ENCODE measurements around the gene CTNNAL1. TPM values are rescaled to one million over a fixed set of nuclear protein-coding genes. Genes with fewer than 3 reads are reported as not detected.

Gene CTNNAL1
- total RNA-seq, 1 donor from 2014 or later, result 13.7 TPM

DNA sequence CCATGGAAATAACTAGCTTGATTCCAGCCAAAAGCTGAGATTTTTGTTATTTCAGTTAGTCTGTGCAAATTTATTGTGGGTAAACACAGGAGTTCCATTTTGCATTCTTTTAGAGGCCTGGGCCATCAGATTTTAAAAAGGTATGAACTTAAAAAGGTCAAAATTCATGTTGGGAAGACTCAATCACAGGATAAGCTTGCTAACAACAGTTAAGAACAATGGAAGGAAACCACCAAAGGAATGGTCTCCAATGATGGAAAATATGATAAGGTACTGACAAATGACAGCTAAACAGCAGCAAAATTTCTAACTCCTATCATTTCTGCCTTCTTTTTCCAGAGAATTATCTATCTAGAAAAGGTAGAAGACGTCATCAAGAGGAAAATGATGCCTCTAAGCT is 63.1 kb downstream of the CTNNAL1 start:
- DNase-seq, result no peak
- no peaks in the 10 kb centered on the region for H3K36me3 Mint-ChIP-seq (ENCODE audit: unreplicated experiment)
- TF ChIP-seq CTCF (IDR thresholded peaks at IDR 0.05; ENCODE audit: partially characterized antibody, unreplicated experiment), result no peak

GRCh38 chr9:108939975-108940374 is 73.3 kb downstream of the CTNNAL1 start:
- Mint-ChIP-seq H3K4me3 (ENCODE audit: unreplicated experiment) (no peak overlapping the region), H3K9me3 (ENCODE audit: unreplicated experiment) (no peaks in the 10 kb centered on the region), H3K36me3 (ENCODE audit: unreplicated experiment) (no peaks in the 10 kb centered on the region), H3K27me3 (ENCODE audit: unreplicated experiment) (no peaks in the 10 kb centered on the region), H3K27ac (ENCODE audit: unreplicated experiment) (no peak overlapping the region), H3K4me1 (ENCODE audit: low read depth, unreplicated experiment) (peaks cover 5% of the 10 kb centered on the region)
- DNase-seq, result no peak
- no peak for TF ChIP-seq CTCF (IDR thresholded peaks at IDR 0.05; ENCODE audit: partially characterized antibody, unreplicated experiment)

More for the DNA sequence above, 63.1 kb downstream of the CTNNAL1 start:
- Mint-ChIP-seq H3K9me3 (ENCODE audit: unreplicated experiment) (peaks cover 2% of the 10 kb centered on the region), H3K27ac (ENCODE audit: unreplicated experiment) (no peak overlapping the region), H3K4me1 (ENCODE audit: low read depth, unreplicated experiment) (no peaks in the 10 kb centered on the region), H3K27me3 (ENCODE audit: unreplicated experiment) (no peaks in the 10 kb centered on the region), H3K4me3 (ENCODE audit: unreplicated experiment) (no peak overlapping the region)

DNA sequence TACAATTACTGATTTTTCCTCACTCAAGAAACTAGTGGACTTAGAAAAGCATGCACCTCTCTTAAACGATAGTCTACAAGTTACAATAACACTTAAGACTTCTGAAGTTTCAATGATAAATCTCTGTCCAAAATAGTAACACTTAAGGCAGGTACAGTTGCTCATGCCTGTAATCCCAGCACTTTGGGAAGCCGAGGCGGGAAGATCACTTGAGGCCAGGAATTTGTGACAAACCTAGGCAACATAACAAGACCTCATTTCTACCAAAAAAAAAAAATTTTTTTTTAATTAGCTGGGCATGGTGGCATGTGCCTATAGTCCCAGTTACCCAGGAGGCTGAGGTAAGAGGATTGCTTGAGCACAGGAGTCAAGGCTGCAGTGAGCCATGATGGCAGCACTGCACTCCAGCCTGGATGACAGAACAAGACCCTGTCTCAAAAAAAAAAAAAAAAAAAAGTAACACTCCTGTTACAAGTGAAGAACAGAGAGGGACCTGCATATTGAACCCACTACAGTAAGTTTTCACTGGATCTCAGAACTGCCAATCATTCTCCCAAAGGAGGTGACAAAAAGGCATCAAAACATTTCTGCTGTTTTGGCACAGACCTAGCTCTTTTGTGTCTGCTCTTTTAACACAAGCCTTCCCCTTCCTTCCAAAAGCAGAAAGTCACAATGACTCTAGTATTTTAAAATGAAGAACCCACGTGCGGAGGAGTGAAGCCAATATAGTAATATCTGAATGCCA is 75.6 kb downstream of the CTNNAL1 start:
- no peak overlapping the region for H3K27ac Mint-ChIP-seq (ENCODE audit: unreplicated experiment)
- peaks cover 7% of the 10 kb centered on the region for H3K9me3 Mint-ChIP-seq (ENCODE audit: unreplicated experiment)
- H3K4me1 Mint-ChIP-seq (ENCODE audit: low read depth, unreplicated experiment), result peaks cover 13% of the 10 kb centered on the region
- H3K4me3 Mint-ChIP-seq (ENCODE audit: unreplicated experiment), result no peak overlapping the region
- H3K36me3 Mint-ChIP-seq (ENCODE audit: unreplicated experiment), result no peaks in the 10 kb centered on the region
- no peak for DNase-seq
- H3K27me3 Mint-ChIP-seq (ENCODE audit: unreplicated experiment), result peaks cover 4% of the 10 kb centered on the region
- TF ChIP-seq CTCF (IDR thresholded peaks at IDR 0.05; ENCODE audit: partially characterized antibody, unreplicated experiment), result no peak

GRCh38 chr9:108934323-108934893 is 78.9 kb downstream of the CTNNAL1 start, which contains the start of gene ABITRAM:
Gene ABITRAM, plus strand, starts transcription at chr9:108934400. Its CDS starts 87 bp downstream, at chr9:108934487.
- Mint-ChIP-seq H3K27ac (ENCODE audit: unreplicated experiment) (peak within 1 kb of the TSS; percentile 97), H3K4me3 (ENCODE audit: unreplicated experiment) (peak within 1 kb of the TSS; percentile 86), H3K4me1 (ENCODE audit: low read depth, unreplicated experiment) (peaks cover 21% of the 10 kb centered on the region), H3K9me3 (ENCODE audit: unreplicated experiment) (peaks cover 7% of the 10 kb centered on the region), H3K27me3 (ENCODE audit: unreplicated experiment) (peaks cover 4% of the 10 kb centered on the region), H3K36me3 (ENCODE audit: unreplicated experiment) (no peaks in the 10 kb centered on the region)
- no peak for TF ChIP-seq CTCF (IDR thresholded peaks at IDR 0.05; ENCODE audit: partially characterized antibody, unreplicated experiment)
- peak; percentile 90 for DNase-seq
